ENCODE measurements around the gene RIPOR2. TPM values are rescaled to one million over a fixed set of nuclear protein-coding genes. Genes with fewer than 3 reads are reported as not detected.

RIPOR2 gene
- total and polyA plus RNA-seq, 2 of the 13 experiments (the other 11 are each of a cell fraction or from before 2014, with no cell fraction given) = 0.02 to 0.05 TPM

DNA sequence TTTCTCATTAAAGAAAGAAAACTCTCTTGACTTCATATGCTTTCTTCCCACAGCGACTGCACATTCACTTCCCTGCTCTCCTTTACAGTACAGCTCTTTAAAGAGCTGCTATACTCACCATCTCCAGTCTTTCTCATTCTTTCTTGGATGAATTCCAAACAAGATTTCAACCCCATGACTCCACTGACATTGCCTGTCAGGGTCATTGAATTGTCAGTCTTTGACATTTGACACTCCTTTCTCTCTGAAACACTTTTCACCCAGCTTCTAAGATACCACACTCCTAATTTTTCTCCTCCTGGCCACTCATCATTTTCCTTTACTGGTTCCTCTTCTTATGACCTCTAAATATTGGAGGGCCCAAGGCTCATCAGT is 136.2 kb downstream of the RIPOR2 start (continued):
- no peak for TF ChIP-seq ZNF780A (CRISPR knock-in tag; IDR thresholded peaks at IDR 0.05)
- TF ChIP-seq NCOA2 (CRISPR knock-in tag; IDR thresholded peaks at IDR 0.05) = no peak
- TF ChIP-seq ZC3H13 (CRISPR knock-in tag; IDR thresholded peaks at IDR 0.05) = no peak
- no peak for TF ChIP-seq ZNF816 (CRISPR knock-in tag; IDR thresholded peaks at IDR 0.05; ENCODE audit: borderline replicate concordance)
- no peak for TF ChIP-seq HOXA5 (CRISPR knock-in tag; IDR thresholded peaks at IDR 0.05)
- no peak for TF ChIP-seq ATF3 (CRISPR knock-in tag; IDR thresholded peaks at IDR 0.05)
- TF ChIP-seq, protein P1, sequence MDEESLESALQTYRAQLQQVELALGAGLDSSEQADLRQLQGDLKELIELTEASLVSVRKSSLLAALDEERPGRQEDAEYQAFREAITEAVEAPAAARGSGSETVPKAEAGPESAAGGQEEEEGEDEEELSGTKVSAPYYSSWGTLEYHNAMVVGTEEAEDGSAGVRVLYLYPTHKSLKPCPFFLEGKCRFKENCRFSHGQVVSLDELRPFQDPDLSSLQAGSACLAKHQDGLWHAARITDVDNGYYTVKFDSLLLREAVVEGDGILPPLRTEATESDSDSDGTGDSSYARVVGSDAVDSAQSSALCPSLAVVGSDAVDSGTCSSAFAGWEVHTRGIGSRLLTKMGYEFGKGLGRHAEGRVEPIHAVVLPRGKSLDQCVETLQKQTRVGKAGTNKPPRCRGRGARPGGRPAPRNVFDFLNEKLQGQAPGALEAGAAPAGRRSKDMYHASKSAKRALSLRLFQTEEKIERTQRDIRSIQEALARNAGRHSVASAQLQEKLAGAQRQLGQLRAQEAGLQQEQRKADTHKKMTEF (CRISPR knock-in tag; IDR thresholded peaks at IDR 0.05) = 0 out of 2 replicates have a peak, but pooled peaks have one; percentile 18
- 0 out of 2 replicates have a peak, but pooled peaks have one; percentile 28 for TF ChIP-seq ERF (CRISPR knock-in tag; IDR thresholded peaks at IDR 0.05)
- TF ChIP-seq, protein P2, sequence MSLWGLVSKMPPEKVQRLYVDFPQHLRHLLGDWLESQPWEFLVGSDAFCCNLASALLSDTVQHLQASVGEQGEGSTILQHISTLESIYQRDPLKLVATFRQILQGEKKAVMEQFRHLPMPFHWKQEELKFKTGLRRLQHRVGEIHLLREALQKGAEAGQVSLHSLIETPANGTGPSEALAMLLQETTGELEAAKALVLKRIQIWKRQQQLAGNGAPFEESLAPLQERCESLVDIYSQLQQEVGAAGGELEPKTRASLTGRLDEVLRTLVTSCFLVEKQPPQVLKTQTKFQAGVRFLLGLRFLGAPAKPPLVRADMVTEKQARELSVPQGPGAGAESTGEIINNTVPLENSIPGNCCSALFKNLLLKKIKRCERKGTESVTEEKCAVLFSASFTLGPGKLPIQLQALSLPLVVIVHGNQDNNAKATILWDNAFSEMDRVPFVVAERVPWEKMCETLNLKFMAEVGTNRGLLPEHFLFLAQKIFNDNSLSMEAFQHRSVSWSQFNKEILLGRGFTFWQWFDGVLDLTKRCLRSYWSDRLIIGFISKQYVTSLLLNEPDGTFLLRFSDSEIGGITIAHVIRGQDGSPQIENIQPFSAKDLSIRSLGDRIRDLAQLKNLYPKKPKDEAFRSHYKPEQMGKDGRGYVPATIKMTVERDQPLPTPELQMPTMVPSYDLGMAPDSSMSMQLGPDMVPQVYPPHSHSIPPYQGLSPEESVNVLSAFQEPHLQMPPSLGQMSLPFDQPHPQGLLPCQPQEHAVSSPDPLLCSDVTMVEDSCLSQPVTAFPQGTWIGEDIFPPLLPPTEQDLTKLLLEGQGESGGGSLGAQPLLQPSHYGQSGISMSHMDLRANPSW (CRISPR knock-in tag; IDR thresholded peaks at IDR 0.05; ENCODE audit: borderline replicate concordance) = no peak
- no peak for TF ChIP-seq ATF6 (CRISPR knock-in tag; conservative IDR thresholded peaks at IDR 0.05)
- peak in 1 of 2 experiments; percentile 52; a peak in 2 of 4 replicates for TF ChIP-seq NR2F1 (CRISPR knock-in tag; IDR thresholded peaks at IDR 0.05)
- TF ChIP-seq NAIF1 (CRISPR knock-in tag; IDR thresholded peaks at IDR 0.05; ENCODE audit: borderline replicate concordance) = no peak
- TF ChIP-seq RERE (CRISPR knock-in tag; IDR thresholded peaks at IDR 0.05; ENCODE audit: low read depth) = no peak
- TF ChIP-seq ZNF674 (CRISPR knock-in tag; IDR thresholded peaks at IDR 0.05; ENCODE audit: low read depth) = no peak
- no peak for TF ChIP-seq PHF20 (CRISPR knock-in tag; IDR thresholded peaks at IDR 0.05)
- TF ChIP-seq ZSCAN21 (CRISPR knock-in tag; IDR thresholded peaks at IDR 0.05; ENCODE audit: borderline replicate concordance) = no peak
- no peak for TF ChIP-seq ZNF282 (IDR thresholded peaks at IDR 0.05; ENCODE audit: partially characterized antibody)
- no peak for TF ChIP-seq ETV5 (CRISPR knock-in tag; IDR thresholded peaks at IDR 0.05; ENCODE audit: borderline replicate concordance)
- TF ChIP-seq PRMT3 (CRISPR knock-in tag; IDR thresholded peaks at IDR 0.05; ENCODE audit: borderline replicate concordance, low read depth) = no peak
